ENCODE measurements around the gene AKAP1.

AKAP1 gene

GRCh38 chr17:57166803-57167202 is 81.8 kb downstream of the AKAP1 start:
- no peak overlapping the region for H3K27ac ChIP-seq
- TF ChIP-seq, protein P1, sequence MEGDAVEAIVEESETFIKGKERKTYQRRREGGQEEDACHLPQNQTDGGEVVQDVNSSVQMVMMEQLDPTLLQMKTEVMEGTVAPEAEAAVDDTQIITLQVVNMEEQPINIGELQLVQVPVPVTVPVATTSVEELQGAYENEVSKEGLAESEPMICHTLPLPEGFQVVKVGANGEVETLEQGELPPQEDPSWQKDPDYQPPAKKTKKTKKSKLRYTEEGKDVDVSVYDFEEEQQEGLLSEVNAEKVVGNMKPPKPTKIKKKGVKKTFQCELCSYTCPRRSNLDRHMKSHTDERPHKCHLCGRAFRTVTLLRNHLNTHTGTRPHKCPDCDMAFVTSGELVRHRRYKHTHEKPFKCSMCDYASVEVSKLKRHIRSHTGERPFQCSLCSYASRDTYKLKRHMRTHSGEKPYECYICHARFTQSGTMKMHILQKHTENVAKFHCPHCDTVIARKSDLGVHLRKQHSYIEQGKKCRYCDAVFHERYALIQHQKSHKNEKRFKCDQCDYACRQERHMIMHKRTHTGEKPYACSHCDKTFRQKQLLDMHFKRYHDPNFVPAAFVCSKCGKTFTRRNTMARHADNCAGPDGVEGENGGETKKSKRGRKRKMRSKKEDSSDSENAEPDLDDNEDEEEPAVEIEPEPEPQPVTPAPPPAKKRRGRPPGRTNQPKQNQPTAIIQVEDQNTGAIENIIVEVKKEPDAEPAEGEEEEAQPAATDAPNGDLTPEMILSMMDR (conservative IDR thresholded peaks at IDR 0.05) = no peak

DNA sequence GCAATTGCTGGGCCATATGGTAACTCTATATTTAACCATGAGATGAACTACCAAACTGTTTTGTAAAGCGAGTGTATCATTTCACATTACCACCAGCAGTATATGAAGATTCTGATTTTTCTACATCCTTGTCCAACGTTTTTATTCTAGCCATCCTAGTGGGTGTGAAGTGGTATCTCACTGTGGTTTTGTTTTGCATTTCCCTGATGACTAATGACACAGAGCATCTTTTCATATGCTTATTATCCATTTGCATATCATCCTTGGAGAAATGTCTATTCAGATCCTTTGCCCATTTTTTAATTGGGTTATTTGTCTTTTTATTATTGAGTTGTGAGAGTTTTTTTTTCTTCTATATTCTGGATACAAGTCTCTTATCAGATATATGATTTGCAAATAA is 83.6 kb downstream of the AKAP1 start:
- TF ChIP-seq, protein P1 (conservative IDR thresholded peaks at IDR 0.05) = no peak
- H3K27ac ChIP-seq = no peak overlapping the region

DNA sequence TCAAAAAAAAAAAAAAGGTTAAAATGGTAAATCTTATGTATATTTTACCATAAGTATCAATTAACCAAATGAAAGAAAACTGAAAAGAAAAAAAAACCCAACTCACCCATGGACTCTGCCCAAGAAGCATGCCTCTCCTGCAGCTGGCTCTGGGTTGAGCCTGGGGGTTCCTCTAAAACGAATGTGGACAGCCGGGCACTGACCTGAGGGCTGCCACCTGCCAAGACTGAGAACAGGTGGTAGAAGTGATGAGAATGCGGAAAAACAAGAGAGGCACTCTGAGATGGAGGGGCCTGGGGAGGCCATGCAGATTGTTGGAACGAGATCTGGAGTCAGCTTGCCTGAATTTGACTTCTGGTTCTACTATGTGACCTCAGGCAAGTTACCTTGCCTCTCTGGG is 85.8 kb downstream of the AKAP1 start:
- TF ChIP-seq, protein P1 (conservative IDR thresholded peaks at IDR 0.05) = no peak
- H3K27ac ChIP-seq = no peak overlapping the region

Measured in VCaP (cell line).